PC-9 (cell line): ENCODE measurements around the gene HSD3B2.

Source experiments
- EZH2 ChIP-seq: fragments of 200-600 bp; sonication (generic); IDR thresholded peaks from 2 replicates; pipeline ENCODE4 v1.8.0; 2017; ENCODE audit warnings: antibody characterized with exemption, low read depth
- TF ChIP-seq, protein P1 (sequence below): fragments of 200-600 bp; sonication (generic); conservative IDR thresholded peaks from 2 replicates; pipeline ENCODE4 v1.6.1; 2017; ENCODE audit warnings: mixed run types, antibody characterized with exemption, mild to moderate bottlenecking, moderate library complexity

DNA sequence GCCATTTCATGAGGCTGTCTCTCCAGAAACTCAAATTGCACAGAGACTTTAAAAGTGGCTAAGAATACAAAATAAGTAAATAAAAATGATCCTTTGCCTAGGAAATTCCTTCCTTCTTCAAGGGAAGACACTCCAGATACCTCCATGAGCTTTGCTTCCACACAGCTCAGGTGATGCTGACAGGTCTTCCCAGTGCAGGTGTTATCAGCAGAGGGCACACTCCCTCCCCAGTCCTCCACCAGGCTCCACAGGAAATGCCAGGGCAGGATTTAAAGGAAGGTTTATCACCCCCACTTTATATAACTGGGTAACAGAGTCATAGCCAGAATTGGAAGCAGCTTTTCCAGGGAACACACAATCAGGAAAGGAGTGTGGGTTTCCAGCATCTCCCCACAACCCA, 5.7 kb downstream of the HSD3B2 start:
- TF ChIP-seq, protein P1, sequence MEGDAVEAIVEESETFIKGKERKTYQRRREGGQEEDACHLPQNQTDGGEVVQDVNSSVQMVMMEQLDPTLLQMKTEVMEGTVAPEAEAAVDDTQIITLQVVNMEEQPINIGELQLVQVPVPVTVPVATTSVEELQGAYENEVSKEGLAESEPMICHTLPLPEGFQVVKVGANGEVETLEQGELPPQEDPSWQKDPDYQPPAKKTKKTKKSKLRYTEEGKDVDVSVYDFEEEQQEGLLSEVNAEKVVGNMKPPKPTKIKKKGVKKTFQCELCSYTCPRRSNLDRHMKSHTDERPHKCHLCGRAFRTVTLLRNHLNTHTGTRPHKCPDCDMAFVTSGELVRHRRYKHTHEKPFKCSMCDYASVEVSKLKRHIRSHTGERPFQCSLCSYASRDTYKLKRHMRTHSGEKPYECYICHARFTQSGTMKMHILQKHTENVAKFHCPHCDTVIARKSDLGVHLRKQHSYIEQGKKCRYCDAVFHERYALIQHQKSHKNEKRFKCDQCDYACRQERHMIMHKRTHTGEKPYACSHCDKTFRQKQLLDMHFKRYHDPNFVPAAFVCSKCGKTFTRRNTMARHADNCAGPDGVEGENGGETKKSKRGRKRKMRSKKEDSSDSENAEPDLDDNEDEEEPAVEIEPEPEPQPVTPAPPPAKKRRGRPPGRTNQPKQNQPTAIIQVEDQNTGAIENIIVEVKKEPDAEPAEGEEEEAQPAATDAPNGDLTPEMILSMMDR = no peak
- TF ChIP-seq EZH2 = no peak
